DND-41 (cell line): Measurements from ENCODE around the gene PGM1.

ENCODE experiments used
- ATAC-seq: fragments of 200-7000 bp; cut with Tn5 transposase; 3 replicates; pipeline ENCODE4 v1.9.1; 2021; ENCODE audit warnings: low read depth; ENCODE audit not compliant: insufficient read depth
- DNase-seq: peaks from one replicate; pipeline ENCODE4 v3.0.0-alpha.2; 2020
- H2AFZ ChIP-seq: 2 replicates; pipeline ENCODE4 v1.6.0; 2012; ENCODE audit warnings: low read depth, low read length
- H3K27ac ChIP-seq: 2 replicates; pipeline ENCODE4 v1.5.1; 2012; ENCODE audit warnings: low read length, inconsistent platforms
- H3K27me3 ChIP-seq: fragments of 200-600 bp; sonication (generic); 2 replicates; pipeline ENCODE4 v1.6.0; 2012; ENCODE audit warnings: low read length, mild to moderate bottlenecking, inconsistent platforms; ENCODE audit not compliant: insufficient read depth, poor library complexity
- H3K36me3 ChIP-seq: 2 replicates; pipeline ENCODE4 v1.5.1; 2012; ENCODE audit warnings: low read length, inconsistent platforms; ENCODE audit not compliant: insufficient read depth
- H3K4me1 ChIP-seq: 2 replicates; pipeline ENCODE4 v1.5.1; 2012; ENCODE audit warnings: mild to moderate bottlenecking, low read length; ENCODE audit not compliant: insufficient read depth
- H3K4me2 ChIP-seq: 2 replicates; pipeline ENCODE4 v1.6.0; 2012; ENCODE audit warnings: mild to moderate bottlenecking, moderate library complexity, low read length, inconsistent platforms; ENCODE audit not compliant: insufficient read depth
- H3K4me3 ChIP-seq, 2 experiments: fragments of 200-600 bp in 1 of 2; shearing (Covaris generic) in 1 of 2; 2 replicates each; pipeline ENCODE4 v1.5.1; 2012 to 2016; ENCODE audit warnings: inconsistent platforms in 2 of 2, low read length in 2 of 2, mild to moderate bottlenecking in 2 of 2, low read depth in 1 of 2, moderate library complexity in 1 of 2
- H3K79me2 ChIP-seq: 2 replicates; pipeline ENCODE4 v1.6.0; 2012; ENCODE audit warnings: low read length, inconsistent platforms; ENCODE audit not compliant: insufficient read depth
- H3K9ac ChIP-seq: 2 replicates; pipeline ENCODE4 v1.6.0; 2012; ENCODE audit warnings: low read depth, mild to moderate bottlenecking, inconsistent platforms, low read length, moderate library complexity
- H3K9me3 ChIP-seq: 2 replicates; pipeline ENCODE4 v1.5.1; 2012; ENCODE audit warnings: low read length, moderate library complexity, mild to moderate bottlenecking, inconsistent platforms; ENCODE audit not compliant: insufficient read depth, severe bottlenecking
- H4K20me1 ChIP-seq: 2 replicates; pipeline ENCODE4 v1.6.0; 2012; ENCODE audit warnings: low read length; ENCODE audit not compliant: insufficient read depth
- EZH2 ChIP-seq: IDR thresholded peaks from 3 replicates; pipeline ENCODE4 v1.6.1; 2012; ENCODE audit warnings: borderline replicate concordance, low read depth, mild to moderate bottlenecking, moderate library complexity, low read length, inconsistent platforms; ENCODE audit not compliant: severe bottlenecking
- TF ChIP-seq, protein P1 (sequence below): IDR thresholded peaks from 2 replicates; pipeline ENCODE4 v1.5.1; 2012; ENCODE audit warnings: borderline replicate concordance, low read length, moderate library complexity, mild to moderate bottlenecking; ENCODE audit not compliant: poor library complexity, severe bottlenecking; ENCODE audit errors: extremely low read depth

The PGM1 gene

DNA sequence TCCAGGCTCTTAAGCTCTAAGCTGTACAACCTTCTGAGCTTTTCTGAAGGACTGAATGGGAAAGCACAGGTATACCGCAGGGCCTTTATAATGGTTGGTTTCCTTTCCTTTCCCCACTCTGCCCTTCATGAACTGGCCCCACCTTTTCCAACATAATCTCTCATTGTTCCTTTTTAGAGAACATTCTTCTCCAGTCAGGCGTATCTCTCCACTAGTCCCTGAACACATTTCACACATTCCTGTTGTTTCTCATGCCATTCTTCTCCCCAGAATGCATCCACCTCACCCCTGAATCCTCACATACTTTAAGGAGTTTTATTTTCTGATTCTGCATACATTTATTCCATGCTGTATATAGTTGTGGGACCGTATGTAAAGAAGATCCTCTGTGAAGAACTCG, 41.3 kb downstream of the PGM1 start:
- Histone ChIP-seq H3K27ac (no peak overlapping the region), H2AFZ (no peak overlapping the region), H3K27me3 (no peaks in the 10 kb centered on the region), H3K9ac (no peak overlapping the region), H3K9me3 (no peaks in the 10 kb centered on the region), H3K4me1 (no peaks in the 10 kb centered on the region), H4K20me1 (no peaks in the 10 kb centered on the region), H3K36me3 (peaks cover 52% of the 10 kb centered on the region), H3K79me2 (no peaks in the 10 kb centered on the region), H3K4me3 (no peak overlapping the region), H3K4me2 (no peak overlapping the region)
- no peak for DNase-seq
- TF ChIP-seq EZH2, result no peak
- TF ChIP-seq, protein P1, sequence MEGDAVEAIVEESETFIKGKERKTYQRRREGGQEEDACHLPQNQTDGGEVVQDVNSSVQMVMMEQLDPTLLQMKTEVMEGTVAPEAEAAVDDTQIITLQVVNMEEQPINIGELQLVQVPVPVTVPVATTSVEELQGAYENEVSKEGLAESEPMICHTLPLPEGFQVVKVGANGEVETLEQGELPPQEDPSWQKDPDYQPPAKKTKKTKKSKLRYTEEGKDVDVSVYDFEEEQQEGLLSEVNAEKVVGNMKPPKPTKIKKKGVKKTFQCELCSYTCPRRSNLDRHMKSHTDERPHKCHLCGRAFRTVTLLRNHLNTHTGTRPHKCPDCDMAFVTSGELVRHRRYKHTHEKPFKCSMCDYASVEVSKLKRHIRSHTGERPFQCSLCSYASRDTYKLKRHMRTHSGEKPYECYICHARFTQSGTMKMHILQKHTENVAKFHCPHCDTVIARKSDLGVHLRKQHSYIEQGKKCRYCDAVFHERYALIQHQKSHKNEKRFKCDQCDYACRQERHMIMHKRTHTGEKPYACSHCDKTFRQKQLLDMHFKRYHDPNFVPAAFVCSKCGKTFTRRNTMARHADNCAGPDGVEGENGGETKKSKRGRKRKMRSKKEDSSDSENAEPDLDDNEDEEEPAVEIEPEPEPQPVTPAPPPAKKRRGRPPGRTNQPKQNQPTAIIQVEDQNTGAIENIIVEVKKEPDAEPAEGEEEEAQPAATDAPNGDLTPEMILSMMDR, result no peak
- no peak for ATAC-seq

DNA sequence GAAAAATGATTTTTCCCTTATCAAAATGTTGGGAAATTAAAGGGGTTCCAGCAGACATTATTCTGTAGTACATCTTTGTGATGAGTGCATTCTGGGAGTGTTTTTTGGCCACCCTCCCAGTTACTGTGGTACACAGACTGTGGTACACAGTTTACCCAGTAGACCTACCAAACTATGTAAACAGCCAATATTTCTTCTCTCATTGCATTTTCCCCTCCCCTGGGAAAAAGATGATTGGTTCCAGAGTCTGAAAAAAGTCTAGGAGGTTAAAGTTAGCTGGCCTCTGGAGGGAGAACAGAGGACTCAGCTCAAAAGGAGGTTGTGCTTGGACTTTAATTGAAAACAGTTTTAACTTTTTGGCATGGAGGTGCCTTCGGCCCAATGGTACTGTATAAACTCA, 42.5 kb downstream of the PGM1 start:
- H3K36me3 ChIP-seq, result peaks cover 46% of the 10 kb centered on the region
- H3K79me2 ChIP-seq, result no peaks in the 10 kb centered on the region
- no peaks in the 10 kb centered on the region for H3K27me3 ChIP-seq
- no peak overlapping the region for H3K9ac ChIP-seq
- no peak overlapping the region for H2AFZ ChIP-seq
- no peak for TF ChIP-seq EZH2
- TF ChIP-seq, protein P1, result no peak
- H3K4me2 ChIP-seq, result no peak overlapping the region
- DNase-seq (no peak), ATAC-seq (no peak)
- H3K9me3 ChIP-seq, result no peaks in the 10 kb centered on the region
- H3K4me3 ChIP-seq, result no peak overlapping the region
- no peaks in the 10 kb centered on the region for H4K20me1 ChIP-seq
- H3K4me1 ChIP-seq, result no peaks in the 10 kb centered on the region
- H3K27ac ChIP-seq, result no peak overlapping the region

DNA sequence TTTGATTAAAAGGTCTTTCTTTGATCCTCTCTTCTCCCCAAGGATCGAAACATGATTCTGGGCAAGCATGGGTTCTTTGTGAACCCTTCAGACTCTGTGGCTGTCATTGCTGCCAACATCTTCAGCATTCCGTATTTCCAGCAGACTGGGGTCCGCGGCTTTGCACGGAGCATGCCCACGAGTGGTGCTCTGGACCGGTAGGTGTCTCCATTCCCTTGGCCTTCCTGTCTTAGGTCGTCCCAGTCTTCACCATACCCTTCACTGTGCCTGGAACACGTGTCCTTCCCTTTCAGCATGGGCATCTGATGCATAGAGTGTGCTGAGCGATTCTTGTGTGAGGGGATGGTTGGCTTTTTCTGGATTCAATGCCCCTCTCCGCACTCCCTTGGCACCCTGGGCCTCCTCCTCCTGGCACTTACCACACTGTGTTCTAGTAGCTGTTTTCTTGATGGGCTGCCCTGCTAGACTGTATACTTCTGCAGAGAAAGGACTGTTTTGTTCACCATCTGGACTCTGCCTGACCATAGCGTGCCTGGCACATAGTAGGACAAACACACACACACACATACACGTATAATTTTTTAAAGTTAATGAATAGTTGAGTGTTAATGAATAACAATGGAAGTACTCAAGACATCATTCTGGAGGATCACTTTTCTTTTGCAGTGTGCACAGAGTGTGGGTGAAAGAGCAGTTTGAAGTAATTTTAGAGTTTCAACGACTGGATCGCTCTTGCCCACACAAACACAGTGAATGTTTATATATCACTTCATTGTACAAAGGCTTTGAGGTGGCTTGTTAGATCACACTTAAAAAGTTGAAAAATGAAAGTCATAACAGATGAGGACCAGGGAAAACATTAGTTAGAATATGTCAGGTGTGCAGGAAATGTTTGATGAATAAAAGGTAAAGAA, 43.2 kb downstream of the PGM1 start:
- no peaks in the 10 kb centered on the region for H3K4me1 ChIP-seq
- H4K20me1 ChIP-seq, result no peaks in the 10 kb centered on the region
- H3K9me3 ChIP-seq, result no peaks in the 10 kb centered on the region
- H2AFZ ChIP-seq, result no peak overlapping the region
- no peak overlapping the region for H3K4me2 ChIP-seq
- H3K27ac ChIP-seq, result no peak overlapping the region
- H3K36me3 ChIP-seq, result peaks cover 43% of the 10 kb centered on the region
- H3K27me3 ChIP-seq, result no peaks in the 10 kb centered on the region
- DNase-seq, result no peak
- no peak overlapping the region for H3K4me3 ChIP-seq
- no peak for ATAC-seq
- TF ChIP-seq, protein P1, result no peak
- no peaks in the 10 kb centered on the region for H3K79me2 ChIP-seq
- H3K9ac ChIP-seq, result no peak overlapping the region

DNA sequence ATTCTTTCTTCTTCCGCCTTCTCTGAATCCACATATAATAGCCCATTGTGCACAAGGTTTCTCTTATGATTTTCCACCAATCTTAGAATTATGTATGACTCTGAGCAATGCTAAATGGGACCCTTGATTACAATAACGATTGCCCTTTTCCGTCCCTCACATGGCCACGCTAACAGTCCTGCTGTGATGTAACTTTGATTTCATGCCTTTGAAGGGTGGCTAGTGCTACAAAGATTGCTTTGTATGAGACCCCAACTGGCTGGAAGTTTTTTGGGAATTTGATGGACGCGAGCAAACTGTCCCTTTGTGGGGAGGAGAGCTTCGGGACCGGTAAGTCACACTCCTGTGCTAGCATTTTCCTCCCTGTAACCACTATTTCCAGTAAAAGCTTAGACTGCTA, 45.3 kb downstream of the PGM1 start:
- Histone ChIP-seq H3K79me2 (no peaks in the 10 kb centered on the region), H4K20me1 (no peaks in the 10 kb centered on the region), H3K27ac (no peak overlapping the region), H3K4me1 (no peaks in the 10 kb centered on the region), H3K9me3 (no peaks in the 10 kb centered on the region), H3K4me2 (no peak overlapping the region), H3K9ac (no peak overlapping the region), H2AFZ (no peak overlapping the region), H3K4me3 (no peak overlapping the region), H3K27me3 (no peaks in the 10 kb centered on the region), H3K36me3 (peaks cover 44% of the 10 kb centered on the region)
- no peak for ATAC-seq
- no peak for DNase-seq
- TF ChIP-seq EZH2, result no peak
- TF ChIP-seq, protein P1, result no peak
